NCI-H748 (cell line): ENCODE data around the gene NIFK.
A peak's percentile ranks its signal among the peaks of the same experiment; 100 is the strongest.
"Not testable (repeated sequence)": the region's sequence is repeated elsewhere in the genome, so short reads cannot be mapped to it uniquely, and the experiment has no call there.

Source experiments
- DNase-seq: peaks from one replicate; lab custom pipeline; 2025; ENCODE audit not compliant: unreplicated experiment; lab: John Stamatoyannopoulos, UW

The NIFK gene

GRCh38 chr2:121734544-121734943 lies 2.1 kb downstream of the NIFK start:
- not testable (repeated sequence) for DNase-seq

DNA sequence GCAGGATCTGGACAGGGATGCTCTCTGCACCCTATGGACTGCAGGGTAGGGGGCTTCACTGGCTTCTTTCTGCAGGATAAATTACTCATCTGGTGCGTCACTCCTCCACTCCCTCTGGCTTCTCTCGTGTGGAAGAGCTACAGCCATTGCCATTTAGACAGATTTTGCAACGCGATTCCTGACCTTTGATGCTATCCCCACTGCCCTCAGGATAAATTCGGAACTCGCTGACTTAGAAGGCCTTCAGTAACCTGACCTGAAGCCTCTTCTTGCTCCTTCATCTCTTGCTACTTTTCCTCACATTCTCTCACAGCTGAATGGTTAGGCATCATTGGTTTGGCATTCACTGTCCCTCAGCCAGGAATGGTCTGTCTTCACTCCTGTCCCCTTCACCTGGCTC lies 5.3 kb downstream of the NIFK start:
- no peak for DNase-seq

- DNase-seq: no peak
Observed at GRCh38 chr2:121727950-121728349, 8.7 kb downstream of the NIFK start.

- DNase-seq: no peak
Observed at GRCh38 chr2:121727332-121727731, 9.3 kb downstream of the NIFK start.

- DNase-seq: no peak
Observed at GRCh38 chr2:121723316-121723715, 13.4 kb downstream of the NIFK start.

DNA sequence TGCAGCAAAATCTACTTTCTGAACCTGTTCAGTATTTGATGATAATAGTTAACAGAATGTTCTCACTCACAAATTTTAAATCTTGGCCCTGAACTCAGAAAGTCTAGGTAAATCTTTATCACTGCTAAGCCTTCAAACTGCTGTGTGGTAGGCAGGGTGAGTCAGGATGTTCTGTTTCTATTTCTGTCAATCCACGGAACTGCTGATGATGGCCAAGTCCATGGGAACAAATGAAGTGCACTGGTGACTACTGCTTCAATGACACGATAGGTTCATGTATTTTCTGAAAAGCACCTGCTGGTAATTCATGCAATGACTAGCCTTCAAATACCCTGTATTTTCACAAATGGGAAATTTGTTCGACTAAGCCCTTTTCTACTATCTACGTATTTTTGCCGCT lies 14.2 kb downstream of the NIFK start:
- DNase-seq: no peak

DNA sequence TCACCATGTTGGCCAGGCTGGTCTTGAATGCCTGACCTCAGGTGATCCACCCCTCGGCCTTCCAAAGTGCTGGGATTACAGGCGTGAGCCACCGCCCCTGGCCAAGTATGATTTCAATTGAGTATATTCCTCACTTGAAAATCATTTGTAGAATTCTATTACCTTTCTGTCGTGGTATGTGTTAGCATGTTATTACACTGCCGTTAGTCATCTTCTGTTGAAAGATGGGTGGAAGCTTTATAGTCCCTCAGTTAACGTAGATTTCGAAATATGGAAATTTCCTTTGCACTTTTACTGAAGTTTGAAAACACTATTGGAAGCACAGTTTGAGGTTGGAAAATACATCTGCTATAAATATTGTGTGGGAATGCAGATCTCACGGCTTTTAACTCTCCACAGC lies 14.7 kb downstream of the NIFK start:
- DNase-seq: no peak

- no peak for DNase-seq
Observed at GRCh38 chr2:121717529-121717928, 19.1 kb downstream of the NIFK start.

DNA sequence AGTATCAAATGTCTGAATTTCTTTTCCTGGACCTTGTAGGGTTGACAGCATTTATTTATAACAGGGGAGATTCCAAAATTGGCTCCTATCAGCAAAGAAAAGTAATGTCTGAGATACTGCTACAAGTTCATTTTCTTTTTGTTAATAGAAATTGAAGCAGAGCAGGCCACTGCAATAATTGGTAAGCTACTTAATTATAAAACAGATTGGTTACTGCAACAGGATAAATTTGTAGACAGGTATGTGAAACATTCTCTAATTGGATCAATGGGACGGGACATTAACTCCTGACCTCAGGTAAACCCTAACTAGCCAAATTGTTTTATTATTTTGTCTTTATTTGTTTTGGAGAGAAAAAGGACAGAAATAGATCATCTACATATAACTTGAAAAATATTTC lies 20.5 kb downstream of the NIFK start:
- DNase-seq: no peak

DNA sequence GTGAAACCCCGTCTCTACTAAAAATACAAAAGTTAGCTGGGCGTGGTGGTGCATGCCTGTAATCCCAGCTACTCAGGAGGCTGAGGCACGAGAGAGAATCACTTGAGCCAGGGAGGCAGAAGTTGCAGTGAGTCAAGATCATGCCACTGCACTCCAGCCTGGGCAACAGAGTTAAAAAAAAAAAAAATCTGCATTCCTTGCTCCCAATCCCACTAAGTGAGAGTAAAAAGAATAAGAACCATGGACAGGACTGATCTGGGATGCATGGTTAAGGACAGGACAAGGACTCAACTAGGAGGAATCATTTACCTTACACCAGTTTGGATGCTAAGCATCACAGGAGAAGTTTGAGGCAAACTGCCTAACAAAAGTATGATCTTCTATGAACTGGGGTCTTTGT lies 25.2 kb downstream of the NIFK start:
- DNase-seq: not testable (repeated sequence)

GRCh38 chr2:121710470-121711170 lies 26.1 kb downstream of the NIFK start:
- DNase-seq: no peak

DNA sequence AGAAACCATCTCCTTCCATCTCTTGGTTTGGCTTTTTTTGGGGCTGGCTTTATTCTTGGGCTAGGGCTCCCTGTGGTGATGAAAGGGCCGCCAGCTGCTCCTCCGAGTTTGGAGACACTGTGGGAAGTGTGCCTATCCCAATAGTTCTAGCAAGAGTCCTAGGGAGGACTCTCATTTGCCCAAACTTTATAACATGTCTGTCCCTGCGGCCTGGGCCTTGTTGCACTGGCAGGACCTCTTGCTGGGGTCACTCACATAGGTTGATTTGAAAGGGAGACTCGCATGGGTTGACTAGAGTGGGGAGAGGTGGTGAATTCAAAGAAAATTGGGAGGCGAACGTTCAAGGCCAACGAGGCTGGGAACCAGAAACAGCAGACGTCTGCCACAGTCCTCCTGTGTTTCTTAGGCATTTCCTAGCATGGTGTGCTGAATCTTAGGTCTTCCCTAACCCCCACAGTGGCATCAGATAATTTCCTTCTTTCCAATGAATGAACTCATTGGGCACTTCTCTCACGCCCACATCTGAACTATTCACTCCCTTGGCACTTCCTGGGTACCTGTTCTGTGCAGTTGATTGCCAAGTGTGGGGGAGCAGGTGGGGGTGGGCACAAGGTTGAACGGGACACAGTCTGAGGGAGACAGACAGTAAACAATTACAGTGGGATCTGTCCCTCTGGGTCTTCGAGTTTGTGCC lies 26.8 kb downstream of the NIFK start:
- DNase-seq: no peak

DNA sequence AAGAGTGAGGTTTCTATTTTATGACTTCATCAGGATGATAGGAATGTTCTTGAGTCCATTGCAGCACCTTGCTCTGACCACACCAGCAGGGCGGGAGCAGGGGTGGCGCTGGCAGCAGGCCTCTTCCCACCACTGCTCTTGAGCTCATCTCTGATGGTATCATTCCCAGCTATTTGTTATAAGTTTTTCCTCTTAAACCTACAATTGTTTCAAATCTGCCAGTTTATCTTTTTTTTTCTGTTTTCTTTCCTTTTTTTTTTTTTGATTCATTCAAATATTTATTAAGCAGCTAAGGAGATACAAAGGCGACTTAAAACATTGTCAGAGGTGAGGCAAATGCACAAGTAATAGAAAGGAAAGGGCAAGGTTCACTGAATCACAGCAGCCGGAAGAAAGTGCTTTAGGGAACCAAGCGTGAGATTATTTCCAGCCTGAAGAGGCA lies 28.7 kb downstream of the NIFK start:
- no peak for DNase-seq

GRCh38 chr2:121707344-121707919 lies 29.2 kb downstream of the NIFK start:
- peak; percentile 84 for DNase-seq

- no peak for DNase-seq
Observed at GRCh38 chr2:121705958-121706357, 30.7 kb downstream of the NIFK start.

- DNase-seq: no peak
Observed at GRCh38 chr2:121705390-121705789, 31.3 kb downstream of the NIFK start.

DNA sequence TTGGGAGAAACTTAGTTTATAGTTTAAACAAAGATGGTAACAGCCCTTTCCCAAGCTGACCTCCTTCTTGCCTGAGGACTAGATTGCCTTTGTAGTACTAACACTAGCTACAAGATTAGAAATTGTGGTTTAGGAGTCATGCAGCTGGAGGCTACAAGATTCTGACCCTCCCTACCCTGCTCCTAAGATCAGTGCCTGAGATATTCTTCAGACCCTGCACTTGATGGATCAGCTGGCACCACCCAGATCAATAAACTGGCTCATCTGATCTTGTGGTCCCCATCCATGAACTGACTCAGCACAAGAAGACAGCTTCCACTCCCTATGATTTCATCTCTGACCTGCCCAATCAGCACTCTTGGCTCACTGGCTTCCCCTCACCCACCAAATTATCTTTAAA lies 34.9 kb downstream of the NIFK start:
- DNase-seq: not testable (repeated sequence)

GRCh38 chr2:121699421-121700333 lies 37.0 kb downstream of the NIFK start:
- DNase-seq: no peak

DNA sequence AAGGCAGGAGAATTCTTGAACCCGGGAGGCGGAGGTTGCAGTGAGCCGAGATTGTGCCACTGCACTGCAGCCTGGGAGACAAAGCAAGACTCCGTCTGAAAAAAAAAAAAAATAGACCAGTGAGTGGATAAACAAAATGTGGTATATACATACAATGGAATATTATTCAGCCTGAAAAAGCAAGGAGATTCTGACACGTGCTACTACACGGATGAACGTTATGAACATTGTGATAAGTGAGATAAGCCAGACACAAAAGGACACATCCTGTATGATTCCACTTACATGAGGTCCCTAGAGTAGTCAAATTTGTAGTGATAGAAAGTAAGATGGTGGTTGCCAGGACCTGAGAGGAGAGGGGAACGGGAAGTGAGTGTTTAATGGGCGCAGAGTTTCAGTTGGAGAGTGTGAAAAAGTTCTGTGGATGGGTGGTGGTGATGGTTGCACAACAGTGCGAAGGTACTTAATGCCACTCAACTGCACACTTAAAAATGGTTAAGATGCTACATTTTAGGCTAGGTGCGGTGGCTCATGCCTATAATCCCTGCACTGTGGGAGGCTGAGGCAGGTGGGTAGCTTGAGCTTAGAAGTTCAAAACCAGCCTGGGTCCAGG lies 38.3 kb downstream of the NIFK start:
- no peak for DNase-seq

GRCh38 chr2:121697108-121697631 lies 39.5 kb downstream of the NIFK start:
- DNase-seq: no peak
